Suprapubic skin (tissue), 4 donors: ENCODE results near the gene CFD.

Experiments
- CTCF ChIP-seq, 2 donors: fragments of 200-600 bp in 1 of 2; fragments of 450-650 bp in 1 of 2; sonication (generic) in 1 of 2; IDR thresholded peaks; one replicate each; pipeline ENCODE4 v1.5.1; 2016 to 2019; ENCODE audit warnings: antibody characterized with exemption in 2 of 2, mild to moderate bottlenecking in 1 of 2, moderate library complexity in 1 of 2
- POLR2A ChIP-seq, 2 donors: fragments of 450-650 bp; IDR thresholded peaks; one replicate each; pipeline ENCODE4 v1.6.1; 2017; ENCODE audit warnings: antibody characterized with exemption in 2 of 2, mild to moderate bottlenecking in 2 of 2, moderate library complexity in 2 of 2
- POLR2AphosphoS5 ChIP-seq, 3 donors: sonication (generic); formaldehyde crosslinking; IDR thresholded peaks; one replicate each; pipeline ENCODE4 v1.6.1; 2017; ENCODE audit warnings: antibody characterized with exemption in 3 of 3

DNA sequence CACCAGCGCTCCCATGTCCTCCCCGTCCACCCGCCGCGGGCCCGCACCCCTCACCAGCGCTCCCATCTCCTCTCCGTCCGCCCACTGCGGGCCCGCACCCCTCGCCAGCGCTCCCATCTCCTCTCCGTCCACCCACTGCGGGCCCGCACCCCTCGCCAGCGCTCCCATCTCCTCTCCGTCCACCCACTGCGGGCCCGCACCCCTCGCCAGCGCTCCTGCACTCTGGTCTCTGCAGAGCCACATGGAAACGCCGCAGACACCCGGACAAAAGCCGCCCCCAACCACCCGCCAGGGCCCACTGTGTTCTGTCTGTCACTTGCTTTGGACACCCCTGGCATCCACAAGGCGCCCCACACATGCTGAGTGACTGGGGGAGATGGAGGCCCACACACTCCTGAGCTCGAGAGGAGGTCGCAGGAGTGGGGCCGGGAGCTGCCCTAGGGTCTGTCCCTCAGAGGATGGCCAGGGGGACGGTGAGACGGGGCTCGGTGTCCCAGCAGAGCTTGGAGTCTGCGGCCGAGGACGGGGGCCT is 7.4 kb downstream of the CFD start:
- TF ChIP-seq CTCF (IDR thresholded peaks at IDR 0.05) (no peak), POLR2A (IDR thresholded peaks at IDR 0.05) (no peak), POLR2AphosphoS5 (IDR thresholded peaks at IDR 0.05) (no peak)
